ENCODE measurements around the gene GRID2.

GRID2 gene

GRCh38 chr4:93416344-93417128 is 1112.8 kb downstream of the GRID2 start:
- Histone ChIP-seq H3K36me3 (ENCODE audit: control insufficient read depth, insufficient read depth, low read length) (no peaks in the 10 kb centered on the region), H3K27ac (no peak overlapping the region), H3K9me3 (ENCODE audit: control insufficient read depth, low read length) (no peaks in the 10 kb centered on the region), H3K4me3 (ENCODE audit: low read depth, low read length) (no peak overlapping the region), H3K4me2 (ENCODE audit: low read length) (no peak overlapping the region), H3K79me2 (no peaks in the 10 kb centered on the region), H3K9ac (no peak overlapping the region), H2AFZ (no peak overlapping the region), H3K4me1 (no peaks in the 10 kb centered on the region), H3K27me3 (ENCODE audit: control insufficient read depth, insufficient read depth, low read length) (no peaks in the 10 kb centered on the region)
- TF ChIP-seq CTCF (IDR thresholded peaks at IDR 0.05): no peak

- Histone ChIP-seq H3K27me3 (ENCODE audit: control insufficient read depth, insufficient read depth, low read length) (no peaks in the 10 kb centered on the region), H3K27ac (no peak overlapping the region), H2AFZ (no peak overlapping the region), H3K79me2 (no peaks in the 10 kb centered on the region), H3K9me3 (ENCODE audit: control insufficient read depth, low read length) (no peaks in the 10 kb centered on the region), H3K4me2 (ENCODE audit: low read length) (no peak overlapping the region), H3K9ac (no peak overlapping the region), H3K4me3 (ENCODE audit: low read depth, low read length) (no peak overlapping the region), H3K36me3 (ENCODE audit: control insufficient read depth, insufficient read depth, low read length) (no peaks in the 10 kb centered on the region), H3K4me1 (no peaks in the 10 kb centered on the region)
- no peak for TF ChIP-seq CTCF (IDR thresholded peaks at IDR 0.05)
These were observed 1127.6 kb downstream of the GRID2 start for GRCh38 chr4:93431371-93431770.

GRCh38 chr4:93433840-93434239 is 1130.1 kb downstream of the GRID2 start:
- H3K36me3 ChIP-seq (ENCODE audit: control insufficient read depth, insufficient read depth, low read length): no peaks in the 10 kb centered on the region
- no peaks in the 10 kb centered on the region for H3K4me1 ChIP-seq
- H3K9ac ChIP-seq: no peak overlapping the region
- H3K4me2 ChIP-seq (ENCODE audit: low read length): no peak overlapping the region
- H3K4me3 ChIP-seq (ENCODE audit: low read depth, low read length): no peak overlapping the region
- no peak overlapping the region for H2AFZ ChIP-seq
- TF ChIP-seq CTCF (IDR thresholded peaks at IDR 0.05): no peak
- no peaks in the 10 kb centered on the region for H3K27me3 ChIP-seq (ENCODE audit: control insufficient read depth, insufficient read depth, low read length)
- no peak overlapping the region for H3K27ac ChIP-seq
- no peaks in the 10 kb centered on the region for H3K9me3 ChIP-seq (ENCODE audit: control insufficient read depth, low read length)
- H3K79me2 ChIP-seq: no peaks in the 10 kb centered on the region

- H3K27me3 ChIP-seq (ENCODE audit: control insufficient read depth, insufficient read depth, low read length): no peaks in the 10 kb centered on the region
- H3K4me3 ChIP-seq (ENCODE audit: low read depth, low read length): no peak overlapping the region
- no peaks in the 10 kb centered on the region for H3K9me3 ChIP-seq (ENCODE audit: control insufficient read depth, low read length)
These were observed 1132.3 kb downstream of the GRID2 start for GRCh38 chr4:93436000-93436626.

More at GRCh38 chr4:93436000-93436626, 1132.3 kb downstream of the GRID2 start:
- H3K27ac ChIP-seq: no peak overlapping the region
- no peak overlapping the region for H3K4me2 ChIP-seq (ENCODE audit: low read length)
- no peak overlapping the region for H3K9ac ChIP-seq
- no peaks in the 10 kb centered on the region for H3K36me3 ChIP-seq (ENCODE audit: control insufficient read depth, insufficient read depth, low read length)
- TF ChIP-seq CTCF (IDR thresholded peaks at IDR 0.05): no peak
- no peak overlapping the region for H2AFZ ChIP-seq
- no peaks in the 10 kb centered on the region for H3K79me2 ChIP-seq
- H3K4me1 ChIP-seq: no peaks in the 10 kb centered on the region
